GM19463 (cell line): ENCODE data around the gene TNNI2.

Experiments used
- ATAC-seq: cut with Tn5 transposase; IDR thresholded peaks from one replicate; pipeline ENCODE4 v1.9.1; 2021; ENCODE audit warnings: mild to moderate bottlenecking, moderate library complexity; ENCODE audit not compliant: unreplicated experiment

Gene TNNI2

DNA sequence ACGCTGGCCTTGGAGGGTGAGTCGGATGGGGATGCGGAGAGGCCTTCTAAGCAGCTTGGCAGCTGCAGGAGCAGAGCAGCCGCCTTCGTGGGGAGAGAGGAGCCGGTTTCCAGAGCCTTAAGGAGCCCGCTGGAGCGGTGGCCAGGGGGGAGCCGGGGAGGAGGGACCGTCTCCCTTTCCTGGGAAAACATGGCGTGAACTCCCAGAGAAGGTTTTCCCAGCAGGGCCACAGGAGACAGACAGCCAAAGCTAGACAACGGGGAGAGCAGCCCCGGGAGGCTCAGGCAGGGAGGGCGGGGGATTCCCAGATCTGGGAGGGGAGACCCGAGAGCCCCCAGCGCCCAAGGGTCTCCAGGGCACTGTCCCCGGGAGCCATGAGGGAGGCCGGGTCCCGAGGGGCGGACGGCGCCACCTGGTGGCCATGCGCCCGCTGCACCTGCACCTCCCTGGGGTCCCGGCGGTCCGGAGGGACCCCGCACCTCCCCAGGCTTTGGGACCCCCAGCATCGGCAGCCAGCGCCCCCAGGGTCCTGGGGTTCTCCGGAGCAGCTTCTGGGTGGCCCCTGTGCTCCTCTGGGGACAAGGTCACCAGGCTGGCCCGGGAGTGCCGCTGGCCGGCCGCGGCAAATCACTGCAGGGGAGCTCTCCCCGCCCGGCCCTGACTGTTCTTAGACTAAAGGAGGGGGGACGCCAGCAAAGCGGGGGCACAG is 6.4 kb upstream of the TNNI2 start:
- ATAC-seq, result no peak

GRCh38 chr11:1832920-1833295 is 5.9 kb upstream of the TNNI2 start:
- no peak for ATAC-seq

- ATAC-seq, result no peak
These were observed 4.6 kb upstream of the TNNI2 start for GRCh38 chr11:1834062-1834610.

GRCh38 chr11:1834779-1835670 is 3.8 kb upstream of the TNNI2 start, which contains the start of gene SYT8:
SYT8 (plus strand) TSS chr11:1834990; CDS start chr11:1835106, 116 bp downstream.
- ATAC-seq, result no peak

DNA sequence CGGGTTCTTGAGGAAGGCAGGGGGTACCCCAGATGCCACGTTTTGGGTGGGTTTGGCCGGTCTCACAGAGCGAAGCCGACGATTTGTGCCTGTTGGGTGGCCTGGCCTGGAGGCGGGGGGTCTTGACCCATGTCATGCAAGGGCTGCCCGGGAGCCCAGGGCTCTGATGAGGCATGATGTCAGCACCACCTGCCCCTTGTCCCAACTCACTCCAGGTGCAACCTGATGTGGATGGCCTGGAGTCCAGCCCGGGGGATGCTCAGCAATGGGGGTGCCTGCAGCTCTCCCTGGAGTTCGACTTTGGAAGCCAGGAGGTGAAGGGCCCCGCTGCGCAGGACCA is 3.1 kb upstream of the TNNI2 start:
- no peak for ATAC-seq

GRCh38 chr11:1836011-1836945 is 2.5 kb upstream of the TNNI2 start:
- no peak for ATAC-seq

DNA sequence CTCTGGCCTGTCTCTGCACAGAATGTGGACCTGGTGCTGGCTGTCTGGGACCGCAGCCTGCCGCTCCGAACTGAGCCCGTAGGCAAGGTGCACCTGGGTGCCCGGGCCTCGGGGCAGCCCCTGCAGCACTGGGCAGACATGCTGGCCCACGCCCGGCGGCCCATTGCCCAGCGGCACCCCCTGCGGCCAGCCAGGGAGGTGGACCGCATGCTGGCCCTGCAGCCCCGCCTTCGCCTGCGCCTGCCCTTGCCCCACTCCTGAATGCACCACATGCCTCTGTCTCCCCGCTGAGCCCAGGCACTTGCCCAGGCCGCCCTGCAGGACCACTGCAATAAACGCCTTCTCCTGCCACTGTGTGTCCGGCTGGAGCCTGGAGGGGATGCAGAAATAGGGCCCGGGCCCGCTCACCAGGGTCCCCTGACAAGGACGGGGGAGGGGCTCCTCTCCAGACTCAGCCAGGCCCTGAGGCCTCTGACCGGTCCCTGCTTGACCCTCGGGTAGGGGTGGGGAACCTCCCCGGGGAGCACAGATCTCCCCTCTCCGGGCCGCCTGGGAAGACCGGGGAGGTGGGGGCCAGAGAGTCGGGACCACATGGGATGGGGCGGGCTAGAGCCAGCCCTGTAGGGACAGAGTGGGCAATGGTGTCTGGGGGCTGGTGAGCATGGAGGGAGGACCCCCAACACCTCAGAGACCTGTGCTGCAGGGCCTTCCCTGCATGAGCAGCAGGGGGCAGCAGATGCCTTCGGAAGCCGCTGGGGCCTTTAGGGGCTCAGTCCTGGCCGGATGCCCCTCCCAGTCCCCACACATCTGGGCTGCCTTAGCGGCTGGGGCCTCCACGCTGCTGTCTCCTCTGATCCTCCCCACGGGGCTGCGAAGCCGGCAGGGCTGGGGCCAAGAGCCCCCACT is 1.4 kb upstream of the TNNI2 start:
- ATAC-seq, result no peak

DNA sequence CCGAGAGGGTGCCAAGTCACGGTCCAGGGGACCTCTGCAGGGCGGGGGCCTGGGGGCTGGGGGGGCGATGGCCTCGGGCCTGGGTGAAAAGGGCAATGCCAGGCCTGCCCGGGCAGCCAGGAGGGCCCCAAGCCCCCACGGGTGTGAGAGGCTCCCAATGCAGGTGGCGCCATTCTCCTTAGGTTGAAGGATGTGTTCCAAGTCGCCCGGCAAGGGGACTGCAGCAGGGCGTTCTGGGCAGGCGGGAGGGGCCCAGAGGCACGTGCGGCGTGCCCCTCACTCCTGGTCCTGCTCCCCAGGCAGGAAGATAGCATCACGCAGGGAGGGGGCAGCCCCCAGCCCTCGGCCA is 730 bp upstream of the TNNI2 start:
- ATAC-seq, result no peak

DNA sequence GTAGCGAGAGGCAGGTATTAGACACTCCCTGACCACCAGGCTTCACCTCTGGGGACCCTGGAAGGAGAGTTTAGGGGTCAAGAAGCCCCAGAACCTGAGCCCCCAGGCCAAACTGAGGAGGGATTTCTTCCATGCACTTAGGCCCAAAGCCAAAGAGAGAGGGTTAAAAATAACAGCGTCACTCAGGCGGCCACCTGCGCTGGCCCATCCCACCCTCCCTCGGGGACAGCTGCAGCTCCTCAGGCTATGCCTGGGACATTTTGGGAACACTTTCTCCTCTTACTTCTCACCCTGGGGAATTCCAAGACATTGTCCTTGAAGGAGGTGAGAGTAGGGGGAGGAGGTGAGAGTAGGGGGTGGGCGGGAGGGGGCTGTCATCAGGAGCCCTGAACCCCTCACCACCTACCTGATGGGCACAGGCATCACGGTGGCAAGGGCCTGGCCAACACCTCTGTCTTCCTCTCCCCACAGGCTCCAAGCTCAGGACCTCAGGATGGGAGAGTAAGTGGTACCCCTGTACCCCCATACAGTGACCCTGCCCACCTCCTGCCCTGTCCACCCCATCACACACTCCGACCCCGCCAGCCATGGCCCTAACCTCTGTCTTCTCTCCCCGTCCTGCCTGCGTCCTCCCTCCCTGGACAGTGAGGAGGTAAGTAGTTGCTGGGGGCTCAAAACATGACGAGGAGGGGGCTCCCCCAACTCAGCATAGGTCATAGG is 583 bp downstream of the TNNI2 start:
- no peak for ATAC-seq

DNA sequence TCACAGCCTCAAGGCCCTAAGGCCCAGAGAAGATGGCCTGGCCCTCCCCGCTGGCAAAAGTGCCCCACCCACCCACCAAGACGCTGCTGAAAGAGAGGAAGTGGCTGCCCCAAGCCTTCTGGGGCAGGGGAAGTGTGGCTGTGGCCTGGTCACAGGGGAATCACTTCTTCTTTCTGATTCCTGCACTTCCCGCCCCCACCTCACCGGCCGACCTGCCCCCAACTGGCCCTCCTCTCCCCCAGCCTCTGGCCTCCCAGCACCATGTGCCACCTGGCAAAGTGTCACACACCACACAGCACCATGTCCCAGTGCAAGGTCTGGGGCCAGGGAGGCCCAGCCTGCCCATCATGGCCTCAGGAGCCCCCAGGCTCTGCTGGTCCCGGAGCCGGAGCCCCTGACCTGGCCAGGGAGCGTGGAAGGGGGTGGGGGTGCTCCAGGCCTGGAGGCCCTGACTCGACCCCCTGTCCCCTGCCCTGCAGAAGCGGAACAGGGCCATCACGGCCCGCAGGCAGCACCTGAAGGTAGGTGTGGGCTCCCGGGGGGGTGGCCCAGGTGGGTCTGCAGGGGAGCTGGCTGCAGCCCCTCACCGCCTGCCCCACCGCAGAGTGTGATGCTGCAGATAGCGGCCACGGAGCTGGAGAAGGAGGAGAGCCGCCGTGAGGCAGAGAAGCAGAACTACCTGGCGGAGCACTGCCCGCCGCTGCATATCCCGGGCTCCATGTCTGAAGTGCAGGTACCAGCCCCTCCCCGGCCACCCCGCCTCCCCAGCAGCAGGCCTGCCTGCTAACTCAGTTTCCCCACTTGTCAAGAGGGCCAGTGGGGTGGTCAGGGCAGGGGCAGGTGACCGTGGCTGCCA is 1.4 kb downstream of the TNNI2 start:
- ATAC-seq, result no peak

DNA sequence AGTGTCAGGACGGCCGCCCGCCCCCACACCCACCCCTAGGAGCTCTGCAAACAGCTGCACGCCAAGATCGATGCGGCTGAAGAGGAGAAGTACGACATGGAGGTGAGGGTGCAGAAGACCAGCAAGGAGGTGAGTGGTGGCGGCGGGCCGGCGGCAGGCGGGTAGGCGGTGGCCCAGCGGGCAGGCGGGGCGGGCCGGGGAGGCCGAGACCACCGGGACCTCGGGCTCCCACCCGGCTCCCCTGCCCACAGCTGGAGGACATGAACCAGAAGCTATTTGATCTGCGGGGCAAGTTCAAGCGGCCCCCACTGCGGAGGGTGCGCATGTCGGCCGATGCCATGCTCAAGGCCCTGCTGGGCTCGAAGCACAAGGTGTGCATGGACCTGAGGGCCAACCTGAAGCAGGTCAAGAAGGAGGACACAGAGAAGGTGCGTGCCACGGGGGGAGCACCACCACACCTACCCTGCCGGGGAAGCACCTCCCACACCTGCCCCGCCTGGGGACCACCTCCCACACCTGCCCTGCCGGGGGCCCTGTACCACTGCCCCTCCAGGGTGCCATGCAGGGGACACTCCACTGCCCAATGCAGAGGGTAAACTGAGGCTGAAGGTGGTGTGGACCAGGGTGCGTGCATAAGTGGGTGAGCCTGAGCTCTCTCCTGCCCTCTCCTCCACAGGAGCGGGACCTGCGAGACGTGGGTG is 2.1 kb downstream of the TNNI2 start:
- ATAC-seq, result no peak

- no peak for ATAC-seq
These were observed 2.8 kb downstream of the TNNI2 start for GRCh38 chr11:1841511-1842148.

DNA sequence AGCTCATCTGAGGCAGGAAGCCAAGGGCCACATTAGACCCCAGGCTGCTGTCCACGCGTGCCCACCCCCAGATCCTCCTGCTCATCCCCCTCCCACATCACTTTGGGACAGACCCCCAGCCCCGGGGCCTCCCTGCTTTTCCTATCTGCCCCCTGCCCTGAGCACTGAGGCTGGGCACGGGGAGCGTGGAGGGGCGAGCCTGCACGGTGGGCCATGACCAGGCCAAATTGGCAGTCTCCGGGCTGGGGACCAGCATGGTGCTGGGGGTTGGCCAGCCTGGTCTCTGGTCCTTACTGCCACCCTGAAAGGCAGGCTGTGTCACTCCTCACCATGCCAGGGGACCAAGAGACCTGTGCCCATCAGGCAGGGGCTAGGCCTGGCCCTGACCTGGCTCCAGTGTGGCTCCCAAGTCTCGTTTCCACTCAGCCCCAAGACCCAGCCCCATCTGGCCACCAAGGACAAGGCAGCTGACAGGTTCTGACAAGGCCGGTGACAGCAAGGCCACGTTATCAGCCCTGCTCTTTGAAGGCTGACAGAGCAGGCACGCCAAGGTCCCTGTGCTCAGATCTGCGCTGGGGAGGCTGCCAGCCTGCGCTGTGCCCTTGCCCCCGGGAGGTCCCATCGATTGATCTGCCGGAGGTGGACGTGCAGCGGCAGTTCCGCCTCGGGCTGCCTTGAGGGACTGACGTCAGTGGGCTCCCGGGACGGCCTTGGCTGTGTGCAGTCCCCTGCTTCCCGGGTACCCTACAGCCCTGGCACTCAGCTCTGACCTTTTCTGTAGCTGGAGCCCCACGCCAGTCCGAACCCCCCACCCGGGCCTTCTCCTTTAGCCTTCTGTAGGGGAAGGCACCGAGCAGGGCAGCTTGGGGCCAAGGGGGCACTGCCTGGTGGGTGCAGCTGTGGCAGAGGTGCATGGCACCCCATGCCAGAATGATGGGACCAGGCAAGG is 3.6 kb downstream of the TNNI2 start:
- ATAC-seq, result no peak

DNA sequence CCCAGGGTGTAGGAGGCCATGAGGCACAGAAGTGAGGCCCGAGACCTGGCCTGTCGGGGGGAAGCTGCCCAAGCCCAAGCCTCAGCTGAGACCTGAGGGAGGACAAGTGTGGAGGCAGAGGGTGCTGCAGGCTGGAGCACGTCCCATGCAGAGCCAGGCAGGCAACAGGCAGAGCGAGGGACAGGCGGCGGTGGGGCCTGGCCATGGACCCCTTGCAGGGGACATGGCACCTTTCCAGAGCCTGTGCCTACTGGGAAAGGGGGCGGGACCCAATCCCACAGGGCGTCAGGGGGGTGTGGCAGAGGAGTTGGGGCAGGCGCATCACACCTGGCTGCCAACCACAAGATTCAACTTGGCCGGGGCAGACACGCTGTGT is 4.3 kb downstream of the TNNI2 start:
- no peak for ATAC-seq

DNA sequence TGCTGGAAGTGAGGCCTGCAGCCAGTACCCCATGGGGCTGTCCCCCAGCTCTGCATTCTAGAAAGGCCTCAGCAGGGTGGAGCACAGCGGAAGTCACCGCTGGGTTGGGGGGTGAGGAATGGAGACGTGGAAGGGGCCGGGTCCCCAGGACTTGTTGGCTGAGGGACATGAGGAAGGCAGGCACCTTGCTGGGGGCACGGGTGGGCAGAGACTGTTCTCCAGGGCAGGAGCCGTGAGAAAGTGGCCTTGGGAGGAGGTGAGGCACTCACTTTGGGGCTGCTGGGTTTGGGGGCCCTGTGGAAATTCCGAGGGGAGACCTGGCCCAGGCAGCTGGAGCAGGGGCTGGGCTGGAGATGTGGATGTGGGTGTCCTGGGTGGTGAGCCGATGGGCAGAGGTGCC is 5.0 kb downstream of the TNNI2 start:
- ATAC-seq, result no peak
